GM19328 (cell line): ENCODE data around the gene NRG3.

Experiments used
- ATAC-seq: cut with Tn5 transposase; IDR thresholded peaks from one replicate; pipeline ENCODE4 v1.9.1; 2021; ENCODE audit warnings: mild to moderate bottlenecking, moderate library complexity; ENCODE audit not compliant: unreplicated experiment

The NRG3 gene

GRCh38 chr10:82208726-82209125, 333.7 kb downstream of the NRG3 start:
- ATAC-seq, result no peak

GRCh38 chr10:82210331-82210730, 335.3 kb downstream of the NRG3 start:
- ATAC-seq, result no peak

GRCh38 chr10:82211346-82211745, 336.4 kb downstream of the NRG3 start:
- ATAC-seq, result no peak

- no peak for ATAC-seq
Measured at GRCh38 chr10:82212753-82213152, 337.8 kb downstream of the NRG3 start.

- no peak for ATAC-seq
Measured at GRCh38 chr10:82213784-82214183, 338.8 kb downstream of the NRG3 start.

- ATAC-seq, result no peak
Measured at GRCh38 chr10:82221056-82221455, 346.1 kb downstream of the NRG3 start.

- ATAC-seq, result no peak
Measured at GRCh38 chr10:82221601-82222149, 346.7 kb downstream of the NRG3 start.

GRCh38 chr10:82228701-82229100, 353.7 kb downstream of the NRG3 start:
- ATAC-seq, result no peak

- ATAC-seq, result no peak
Measured at GRCh38 chr10:82234173-82234572, 359.2 kb downstream of the NRG3 start.

GRCh38 chr10:82236084-82236731, 361.2 kb downstream of the NRG3 start:
- no peak for ATAC-seq

- no peak for ATAC-seq
Measured at GRCh38 chr10:82238291-82238690, 363.3 kb downstream of the NRG3 start.

- no peak for ATAC-seq
Measured at GRCh38 chr10:82240408-82240807, 365.4 kb downstream of the NRG3 start.

GRCh38 chr10:82242778-82243177, 367.8 kb downstream of the NRG3 start:
- ATAC-seq, result no peak

GRCh38 chr10:82245157-82245556, 370.2 kb downstream of the NRG3 start:
- no peak for ATAC-seq

- no peak for ATAC-seq
Measured at GRCh38 chr10:82245906-82246560, 371.0 kb downstream of the NRG3 start.

GRCh38 chr10:82249141-82249540, 374.1 kb downstream of the NRG3 start:
- no peak for ATAC-seq

GRCh38 chr10:82251222-82251906, 376.4 kb downstream of the NRG3 start:
- ATAC-seq, result no peak

GRCh38 chr10:82252081-82252480, 377.1 kb downstream of the NRG3 start:
- no peak for ATAC-seq

GRCh38 chr10:82254237-82254636, 379.2 kb downstream of the NRG3 start:
- no peak for ATAC-seq

- no peak for ATAC-seq
Measured at GRCh38 chr10:82256275-82256674, 381.3 kb downstream of the NRG3 start.

- ATAC-seq, result no peak
Measured at GRCh38 chr10:82266438-82266837, 391.4 kb downstream of the NRG3 start.

- no peak for ATAC-seq
Measured at GRCh38 chr10:82267014-82267413, 392.0 kb downstream of the NRG3 start.
